A549 (cell line): ENCODE results near the gene DNAJC16. TPM values are rescaled to one million over a fixed set of nuclear protein-coding genes. Genes with fewer than 3 reads are reported as not detected.

ENCODE experiments used
- ATAC-seq, 2 experiments: fragments of 200-7000 bp in 1 of 2; fragments of >200 bp in 1 of 2; cut with Nextera tagmentation in 1 of 2; cut with Tn5 transposase in 1 of 2; 3 replicates each; pipeline versions ENCODE4 v1.8.0 to v1.9.1; 2018 to 2020; ENCODE audit warnings: mild to moderate bottlenecking in 1 of 2, moderate library complexity in 1 of 2
- CTCF ChIA-PET: fragments of 300-600 bp; sonication (Branson Sonifier 250); formaldehyde crosslinking; extraction: SDS; loops from one replicate; lab custom pipeline; 2021; ENCODE audit warnings: antibody characterized with exemption, inconsistent platforms; lab: Yijun Ruan, JAX
- POLR2A ChIA-PET: fragments of 350-600 bp; formaldehyde crosslinking; extraction: SDS; loops from one replicate; lab custom pipeline; 2021; ENCODE audit warnings: antibody characterized with exemption, inconsistent platforms; lab: Yijun Ruan, JAX
- DNase-seq, 2 experiments: peaks; one replicate each; pipeline versions ENCODE4 v3.0.0 to v3.0.0-alpha.2; 2011 to 2016; ENCODE audit warnings: low read depth in 1 of 2, low spot score in 1 of 2
- FAIRE-seq: peaks from 2 replicates; lab custom pipeline; 2011; peaks lifted over from hg19 to GRCh38; lab: Jason Lieb, UNC
- H3K27ac ChIP-seq, 2 experiments: fragments of >200 bp; sonication (Bioruptor Twin); formaldehyde crosslinking; 3 replicates each; pipeline ENCODE4 v1.5.1; 2016 to 2017
- H3K4me1 ChIP-seq: fragments of >200 bp; sonication (Bioruptor Twin); formaldehyde crosslinking; 3 replicates; pipeline ENCODE4 v1.6.1; 2016
- H3K4me2 ChIP-seq: fragments of >200 bp; sonication (Bioruptor Twin); formaldehyde crosslinking; 3 replicates; pipeline ENCODE4 v1.6.1; 2016
- H3K4me3 ChIP-seq: fragments of >200 bp; sonication (Bioruptor Twin); formaldehyde crosslinking; 3 replicates; pipeline ENCODE4 v1.5.1; 2016
- H3K9me3 ChIP-seq: fragments of >200 bp; sonication (Bioruptor Twin); formaldehyde crosslinking; 3 replicates; pipeline ENCODE4 v1.6.1; 2016
- EHF ChIP-seq: fragments of 250-450 bp; sonication (Bioruptor Pico); IDR thresholded peaks from 2 replicates; pipeline ENCODE4 v1.5.0; 2020; ENCODE audit warnings: mild to moderate bottlenecking
- ESRRA ChIP-seq: fragments of 150-350 bp; IDR thresholded peaks from 2 replicates; pipeline ENCODE4 v1.6.1; 2014; ENCODE audit warnings: mild to moderate bottlenecking, low read length, borderline replicate concordance
- HOXA7 ChIP-seq: fragments of 250-450 bp; sonication (Bioruptor Pico); IDR thresholded peaks from 2 replicates; pipeline ENCODE4 v1.5.0; 2020; ENCODE audit warnings: mild to moderate bottlenecking, moderate library complexity
- HOXB5 ChIP-seq: fragments of 250-450 bp; sonication (Bioruptor Pico); IDR thresholded peaks from 2 replicates; pipeline ENCODE4 v1.5.0; 2020; ENCODE audit warnings: mild to moderate bottlenecking, moderate library complexity
- KDM5A ChIP-seq: fragments of 200-600 bp; sonication (generic); IDR thresholded peaks from 2 replicates; pipeline ENCODE4 v1.6.1; 2016; ENCODE audit warnings: antibody characterized with exemption, mild to moderate bottlenecking
- MAZ ChIP-seq: fragments of 150-350 bp; IDR thresholded peaks from 2 replicates; pipeline ENCODE4 v1.6.1; 2014; ENCODE audit warnings: antibody characterized with exemption, low read depth, low read length, borderline replicate concordance
- MYC ChIP-seq: IDR thresholded peaks from 2 replicates; pipeline ENCODE4 v1.6.1; 2012; ENCODE audit warnings: mild to moderate bottlenecking, inconsistent platforms, low read length, improper control_type of control experiment, borderline replicate concordance
- NR3C1 ChIP-seq: fragments of >200 bp; sonication (Bioruptor Twin); formaldehyde crosslinking; IDR thresholded peaks from 3 replicates; pipeline ENCODE4 v1.6.1; 2017
- PHF8 ChIP-seq: fragments of 200-600 bp; sonication (generic); IDR thresholded peaks from 2 replicates; pipeline ENCODE4 v1.6.1; 2016; ENCODE audit warnings: low read depth, mild to moderate bottlenecking, antibody characterized with exemption, moderate library complexity, borderline replicate concordance
- POLR2AphosphoS2 ChIP-seq: conservative IDR thresholded peaks from 2 replicates; pipeline ENCODE4 v1.6.1; 2012; ENCODE audit warnings: low read length, improper control_type of control experiment, inconsistent platforms
- RCOR1 ChIP-seq: fragments of 150-350 bp; IDR thresholded peaks from 2 replicates; pipeline ENCODE4 v1.6.1; 2014; ENCODE audit warnings: antibody characterized with exemption, low read length, low read depth
- RNF2 ChIP-seq: fragments of 200-600 bp; sonication (generic); IDR thresholded peaks from 2 replicates; pipeline ENCODE4 v1.6.1; 2016; ENCODE audit warnings: low read depth, mild to moderate bottlenecking, antibody characterized with exemption, moderate library complexity, borderline replicate concordance
- TP53 ChIP-seq: fragments of 250-450 bp; sonication (Bioruptor Pico); IDR thresholded peaks from 2 replicates; pipeline ENCODE4 v1.5.0; 2021; ENCODE audit warnings: mild to moderate bottlenecking, moderate library complexity
- ZFP36 ChIP-seq: fragments of 450-650 bp; IDR thresholded peaks from 2 replicates; pipeline ENCODE4 v1.6.1; 2014; ENCODE audit warnings: borderline replicate concordance; ENCODE audit not compliant: partially characterized antibody
- ZSCAN20 ChIP-seq: fragments of 250-450 bp; sonication (Bioruptor Pico); IDR thresholded peaks from 2 replicates; pipeline ENCODE4 v1.8.0; 2022; ENCODE audit warnings: mild to moderate bottlenecking, moderate library complexity
- WGBS: methylation state at CpG from one replicate; pipeline ENCODE4 v1.1.6; 2017; ENCODE audit errors: missing lambda C conversion rate; 5-methylcytosine and 5-hydroxymethylcytosine counted together
- polyA plus RNA-seq, 4 experiments: library from polyadenylated mRNA; depleted of rRNA in 3 of 4; stranded (reverse); fragments of >200 nt; fragmentation: RNase III in 1 of 4; extraction: RNeasy Plus Mini Kit Qiagen cat#74134 plus additional on column Dnase treatment in 1 of 4; gene quantifications; 2 replicates in 3 of 4; 3 replicates in 1 of 4; pipeline ENCODE4 v1.2.3, GENCODE V29; 2011 to 2017
- TF ChIP-seq, protein P1 (sequence below): IDR thresholded peaks from 2 replicates; pipeline ENCODE4 v1.6.1; 2012
- TF ChIP-seq, protein P2 (sequence below): IDR thresholded peaks from 2 replicates; pipeline ENCODE4 v1.6.1; 2012; ENCODE audit warnings: low read depth, borderline replicate concordance
- TF ChIP-seq, protein P3 (sequence below): fragments of 250-450 bp; sonication (Bioruptor Pico); IDR thresholded peaks from 2 replicates; pipeline ENCODE4 v1.5.0; 2021; ENCODE audit warnings: mild to moderate bottlenecking, moderate library complexity, borderline replicate concordance
- TF ChIP-seq, protein P4 (sequence below): fragments of 200-600 bp; sonication (generic); IDR thresholded peaks from 2 replicates; pipeline ENCODE4 v1.6.1; 2016; ENCODE audit warnings: antibody characterized with exemption, mild to moderate bottlenecking, moderate library complexity
- TF ChIP-seq, protein P5 (sequence below): fragments of 150-350 bp; IDR thresholded peaks from 2 replicates; pipeline ENCODE4 v1.6.1; 2014; ENCODE audit warnings: low read depth, mild to moderate bottlenecking, low read length
- TF ChIP-seq, protein P6 (sequence below): fragments of >200 bp; sonication (Bioruptor Twin); formaldehyde crosslinking; IDR thresholded peaks from 2 replicates; pipeline ENCODE4 v1.6.1; 2016
- TF ChIP-seq, protein P7 (sequence below): fragments of 450-650 bp; IDR thresholded peaks from 2 replicates; pipeline ENCODE4 v1.6.1; 2014; ENCODE audit warnings: antibody characterized with exemption

The DNAJC16 gene
- polyA plus RNA-seq, 2 of the 4 experiments (the other 2 are of a cell fraction): 4.6 to 12.5 TPM

DNA sequence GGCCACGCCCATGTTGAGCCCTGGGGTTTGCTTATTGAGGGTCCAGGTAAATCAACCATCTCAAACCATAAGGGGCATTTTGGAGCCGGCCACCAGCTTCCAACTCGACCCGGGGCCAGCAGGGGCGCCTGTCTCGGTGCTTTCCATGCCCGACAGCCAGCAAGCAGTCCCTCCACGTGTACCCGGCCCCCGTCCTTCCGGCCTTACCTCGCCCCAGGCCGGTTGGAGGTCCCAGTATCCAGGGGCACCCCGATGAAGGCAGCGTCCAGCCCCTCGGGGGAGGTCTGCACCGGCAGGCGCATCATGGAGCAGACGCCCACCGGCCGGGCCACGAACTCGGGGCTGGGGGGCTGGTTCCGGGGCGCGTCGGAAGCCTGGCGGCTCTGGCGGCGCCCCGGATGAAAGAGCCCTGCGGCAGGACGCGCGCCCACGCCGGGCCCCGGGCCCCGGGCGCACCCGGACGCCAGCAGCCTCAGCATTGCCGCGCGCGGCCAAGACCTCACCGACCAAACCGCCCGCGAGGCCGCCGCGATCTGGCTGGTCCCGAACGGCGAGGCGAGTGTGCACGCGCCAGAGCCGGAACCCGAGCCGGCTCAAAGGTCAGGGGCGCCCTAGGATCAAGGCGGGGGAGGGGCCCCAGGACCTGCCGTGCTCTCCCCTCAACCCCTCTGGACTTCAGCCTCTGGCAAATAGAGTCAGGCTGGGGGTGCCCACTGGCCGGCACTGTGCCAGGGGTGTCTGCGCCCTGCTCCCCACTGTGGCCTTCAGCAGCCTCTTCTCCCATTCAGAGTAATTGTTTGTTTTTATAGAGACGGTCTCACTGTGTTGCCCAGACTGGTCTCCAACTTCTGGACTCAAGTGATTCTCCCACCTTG is 58.1 kb downstream of the DNAJC16 start, which contains the start of gene AGMAT:
Gene AGMAT (minus strand): TSS at position 563 of the 875 bp plus-strand sequence. CDS start 84 bp downstream, at position 479.
- TF ChIP-seq HOXB5 (0 out of 2 replicates have a peak, but pooled peaks have one; percentile 54), MYC (peak; percentile 81; the same call in 1 of the 2 replicates), ZFP36 (no peak), TP53 (CRISPR knock-in tag) (no peak), POLR2AphosphoS2 (no peak), PHF8 (peak; percentile 40; the same call in 1 of the 2 replicates), MAZ (no peak)
- TF ChIP-seq, protein P1, sequence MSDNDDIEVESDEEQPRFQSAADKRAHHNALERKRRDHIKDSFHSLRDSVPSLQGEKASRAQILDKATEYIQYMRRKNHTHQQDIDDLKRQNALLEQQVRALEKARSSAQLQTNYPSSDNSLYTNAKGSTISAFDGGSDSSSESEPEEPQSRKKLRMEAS: peak; percentile 86
- TF ChIP-seq, protein P2, sequence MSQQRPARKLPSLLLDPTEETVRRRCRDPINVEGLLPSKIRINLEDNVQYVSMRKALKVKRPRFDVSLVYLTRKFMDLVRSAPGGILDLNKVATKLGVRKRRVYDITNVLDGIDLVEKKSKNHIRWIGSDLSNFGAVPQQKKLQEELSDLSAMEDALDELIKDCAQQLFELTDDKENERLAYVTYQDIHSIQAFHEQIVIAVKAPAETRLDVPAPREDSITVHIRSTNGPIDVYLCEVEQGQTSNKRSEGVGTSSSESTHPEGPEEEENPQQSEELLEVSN: 0 out of 2 replicates have a peak, but pooled peaks have one; percentile 13
- TF ChIP-seq, protein P3, sequence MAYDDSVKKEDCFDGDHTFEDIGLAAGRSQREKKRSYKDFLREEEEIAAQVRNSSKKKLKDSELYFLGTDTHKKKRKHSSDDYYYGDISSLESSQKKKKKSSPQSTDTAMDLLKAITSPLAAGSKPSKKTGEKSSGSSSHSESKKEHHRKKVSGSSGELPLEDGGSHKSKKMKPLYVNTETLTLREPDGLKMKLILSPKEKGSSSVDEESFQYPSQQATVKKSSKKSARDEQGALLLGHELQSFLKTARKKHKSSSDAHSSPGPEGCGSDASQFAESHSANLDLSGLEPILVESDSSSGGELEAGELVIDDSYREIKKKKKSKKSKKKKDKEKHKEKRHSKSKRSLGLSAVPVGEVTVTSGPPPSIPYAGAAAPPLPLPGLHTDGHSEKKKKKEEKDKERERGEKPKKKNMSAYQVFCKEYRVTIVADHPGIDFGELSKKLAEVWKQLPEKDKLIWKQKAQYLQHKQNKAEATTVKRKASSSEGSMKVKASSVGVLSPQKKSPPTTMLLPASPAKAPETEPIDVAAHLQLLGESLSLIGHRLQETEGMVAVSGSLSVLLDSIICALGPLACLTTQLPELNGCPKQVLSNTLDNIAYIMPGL: no peak
- TF ChIP-seq, protein P4, sequence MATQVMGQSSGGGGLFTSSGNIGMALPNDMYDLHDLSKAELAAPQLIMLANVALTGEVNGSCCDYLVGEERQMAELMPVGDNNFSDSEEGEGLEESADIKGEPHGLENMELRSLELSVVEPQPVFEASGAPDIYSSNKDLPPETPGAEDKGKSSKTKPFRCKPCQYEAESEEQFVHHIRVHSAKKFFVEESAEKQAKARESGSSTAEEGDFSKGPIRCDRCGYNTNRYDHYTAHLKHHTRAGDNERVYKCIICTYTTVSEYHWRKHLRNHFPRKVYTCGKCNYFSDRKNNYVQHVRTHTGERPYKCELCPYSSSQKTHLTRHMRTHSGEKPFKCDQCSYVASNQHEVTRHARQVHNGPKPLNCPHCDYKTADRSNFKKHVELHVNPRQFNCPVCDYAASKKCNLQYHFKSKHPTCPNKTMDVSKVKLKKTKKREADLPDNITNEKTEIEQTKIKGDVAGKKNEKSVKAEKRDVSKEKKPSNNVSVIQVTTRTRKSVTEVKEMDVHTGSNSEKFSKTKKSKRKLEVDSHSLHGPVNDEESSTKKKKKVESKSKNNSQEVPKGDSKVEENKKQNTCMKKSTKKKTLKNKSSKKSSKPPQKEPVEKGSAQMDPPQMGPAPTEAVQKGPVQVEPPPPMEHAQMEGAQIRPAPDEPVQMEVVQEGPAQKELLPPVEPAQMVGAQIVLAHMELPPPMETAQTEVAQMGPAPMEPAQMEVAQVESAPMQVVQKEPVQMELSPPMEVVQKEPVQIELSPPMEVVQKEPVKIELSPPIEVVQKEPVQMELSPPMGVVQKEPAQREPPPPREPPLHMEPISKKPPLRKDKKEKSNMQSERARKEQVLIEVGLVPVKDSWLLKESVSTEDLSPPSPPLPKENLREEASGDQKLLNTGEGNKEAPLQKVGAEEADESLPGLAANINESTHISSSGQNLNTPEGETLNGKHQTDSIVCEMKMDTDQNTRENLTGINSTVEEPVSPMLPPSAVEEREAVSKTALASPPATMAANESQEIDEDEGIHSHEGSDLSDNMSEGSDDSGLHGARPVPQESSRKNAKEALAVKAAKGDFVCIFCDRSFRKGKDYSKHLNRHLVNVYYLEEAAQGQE: no peak
- peak within 1 kb of the TSS; percentile 51 for H3K4me2 ChIP-seq
- ATAC-seq: peak; percentile 90 to 96
- POLR2A ChIA-PET: interaction anchor here (0.8 to 1.0 kb wide), 2 partner anchors 9 to 33 kb away, joined by 3 to 6 read pairs; partner anchors contain the start of gene DDI2
- H3K4me1 ChIP-seq: 0 out of 3 replicates have a peak, but pooled peaks cover 5% of the 10 kb centered on the region
- peak within 1 kb of the TSS; percentile 46 for H3K4me3 ChIP-seq
- WGBS: 0% methylated on average over 2 of the region's 68 CpGs
- peak; percentile 68 to 76 for DNase-seq
- CTCF ChIA-PET: interaction anchor here (0.6 to 0.9 kb wide), 6 partner anchors 9 to 39 kb away, joined by 3 read pairs; no protein-coding TSS in a partner anchor
- no peaks in the 10 kb centered on the region for H3K9me3 ChIP-seq
- no peak for FAIRE-seq
- H3K27ac ChIP-seq: peak within 1 kb of the TSS; percentile 81 to 97

DNA sequence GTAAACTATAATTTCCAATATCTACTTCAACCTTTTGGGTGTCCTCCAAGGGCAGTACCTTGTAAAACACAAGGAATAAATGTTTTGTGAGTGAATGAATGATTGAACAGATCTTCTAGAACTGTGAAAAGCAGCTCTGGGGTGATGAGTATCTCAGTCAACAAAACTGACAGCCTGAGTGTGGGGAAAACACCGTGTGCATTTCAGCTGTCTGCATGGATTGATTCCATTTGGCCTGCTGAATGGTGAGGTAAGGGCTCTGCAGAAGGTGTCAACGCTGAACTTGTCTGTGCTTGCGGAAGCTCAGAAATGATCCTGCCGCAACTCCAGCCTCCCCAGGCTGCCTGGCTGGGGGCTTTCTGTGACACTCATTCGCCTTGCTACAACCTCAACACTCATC is 65.6 kb downstream of the DNAJC16 start:
- FAIRE-seq (no peak), DNase-seq (no peak), ATAC-seq (no peak)
- H3K4me1 ChIP-seq: 0 out of 3 replicates have a peak, but pooled peaks cover 3% of the 10 kb centered on the region
- H3K9me3 ChIP-seq: no peaks in the 10 kb centered on the region
- POLR2A ChIA-PET: no interaction called here
- 84% methylated on average over 5 of the region's 5 CpGs for WGBS
- H3K4me3 ChIP-seq: no peak overlapping the region
- CTCF ChIA-PET: interaction anchor here (2.0 kb wide), 1 partner anchor 149 kb away, joined by 7 read pairs; no protein-coding TSS in a partner anchor
- H3K27ac ChIP-seq: no peak overlapping the region
- no peak overlapping the region for H3K4me2 ChIP-seq
- TF ChIP-seq PHF8 (no peak), NR3C1 (no peak), MYC (no peak), HOXA7 (CRISPR knock-in tag) (no peak), POLR2AphosphoS2 (no peak), RCOR1 (no peak), RNF2 (no peak), HOXB5 (no peak), EHF (CRISPR knock-in tag) (no peak), ESRRA (no peak), ZSCAN20 (no peak), KDM5A (no peak)
- TF ChIP-seq, protein P5, sequence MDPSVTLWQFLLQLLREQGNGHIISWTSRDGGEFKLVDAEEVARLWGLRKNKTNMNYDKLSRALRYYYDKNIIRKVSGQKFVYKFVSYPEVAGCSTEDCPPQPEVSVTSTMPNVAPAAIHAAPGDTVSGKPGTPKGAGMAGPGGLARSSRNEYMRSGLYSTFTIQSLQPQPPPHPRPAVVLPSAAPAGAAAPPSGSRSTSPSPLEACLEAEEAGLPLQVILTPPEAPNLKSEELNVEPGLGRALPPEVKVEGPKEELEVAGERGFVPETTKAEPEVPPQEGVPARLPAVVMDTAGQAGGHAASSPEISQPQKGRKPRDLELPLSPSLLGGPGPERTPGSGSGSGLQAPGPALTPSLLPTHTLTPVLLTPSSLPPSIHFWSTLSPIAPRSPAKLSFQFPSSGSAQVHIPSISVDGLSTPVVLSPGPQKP: no peak
- TF ChIP-seq, protein P6, sequence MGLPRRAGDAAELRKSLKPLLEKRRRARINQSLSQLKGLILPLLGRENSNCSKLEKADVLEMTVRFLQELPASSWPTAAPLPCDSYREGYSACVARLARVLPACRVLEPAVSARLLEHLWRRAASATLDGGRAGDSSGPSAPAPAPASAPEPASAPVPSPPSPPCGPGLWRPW: no peak
- TF ChIP-seq, protein P7, sequence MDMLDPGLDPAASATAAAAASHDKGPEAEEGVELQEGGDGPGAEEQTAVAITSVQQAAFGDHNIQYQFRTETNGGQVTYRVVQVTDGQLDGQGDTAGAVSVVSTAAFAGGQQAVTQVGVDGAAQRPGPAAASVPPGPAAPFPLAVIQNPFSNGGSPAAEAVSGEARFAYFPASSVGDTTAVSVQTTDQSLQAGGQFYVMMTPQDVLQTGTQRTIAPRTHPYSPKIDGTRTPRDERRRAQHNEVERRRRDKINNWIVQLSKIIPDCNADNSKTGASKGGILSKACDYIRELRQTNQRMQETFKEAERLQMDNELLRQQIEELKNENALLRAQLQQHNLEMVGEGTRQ: no peak
